NCI-H69 (cell line): ENCODE data around the gene C20orf204.
"Not testable (repeated sequence)": the region's sequence is repeated elsewhere in the genome, so short reads cannot be mapped to it uniquely, and the experiment has no call there.

Experiments used
- DNase-seq: peaks from one replicate; lab custom pipeline; 2025; lab: John Stamatoyannopoulos, UW

C20orf204 gene

DNA sequence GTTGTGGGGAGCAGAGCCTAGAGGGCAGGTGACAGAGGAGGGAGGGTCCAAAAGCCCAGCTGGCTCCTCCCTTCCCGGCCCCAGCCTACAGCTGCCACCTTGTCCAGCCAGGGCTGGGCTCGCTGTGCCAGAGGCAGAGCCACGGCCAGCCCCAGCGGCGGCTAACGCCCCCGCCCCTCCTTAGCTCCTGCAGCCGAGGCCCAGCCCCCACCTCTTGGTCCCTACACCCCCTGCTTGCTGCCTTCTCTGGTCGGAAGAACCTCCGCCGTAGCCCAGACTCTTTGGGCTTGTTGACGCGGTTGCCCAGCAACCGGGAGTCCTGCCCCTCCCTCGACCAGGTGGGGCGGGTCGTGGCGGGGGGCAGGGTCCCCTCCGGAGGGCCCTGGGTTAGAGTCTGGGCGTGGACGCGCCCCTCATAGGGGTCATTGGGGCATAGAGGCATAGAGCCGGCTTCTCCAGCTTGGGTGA, 48.7 kb downstream of the C20orf204 start:
- peak; percentile 53 for DNase-seq

DNA sequence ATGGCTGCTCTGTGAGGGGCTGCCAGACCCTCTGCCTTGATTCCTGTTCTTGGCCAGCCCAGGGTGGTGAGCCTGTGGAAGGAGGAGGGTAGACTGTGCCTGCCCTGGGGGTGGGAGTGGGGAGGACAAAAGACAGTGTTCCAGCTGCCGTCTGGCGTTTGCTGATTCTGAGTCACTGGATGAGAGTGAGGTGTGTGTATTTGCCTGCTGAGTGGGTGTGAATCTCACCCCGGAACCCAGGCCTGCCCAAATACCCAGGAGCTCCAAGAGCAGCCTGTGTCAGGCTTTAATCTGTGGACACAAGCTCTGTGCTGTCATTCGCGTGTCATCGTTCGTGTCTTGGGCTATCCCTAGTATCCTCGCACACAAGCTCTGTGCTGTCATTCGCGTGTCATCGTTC, 50.8 kb downstream of the C20orf204 start:
- DNase-seq, result peak; percentile 27

DNA sequence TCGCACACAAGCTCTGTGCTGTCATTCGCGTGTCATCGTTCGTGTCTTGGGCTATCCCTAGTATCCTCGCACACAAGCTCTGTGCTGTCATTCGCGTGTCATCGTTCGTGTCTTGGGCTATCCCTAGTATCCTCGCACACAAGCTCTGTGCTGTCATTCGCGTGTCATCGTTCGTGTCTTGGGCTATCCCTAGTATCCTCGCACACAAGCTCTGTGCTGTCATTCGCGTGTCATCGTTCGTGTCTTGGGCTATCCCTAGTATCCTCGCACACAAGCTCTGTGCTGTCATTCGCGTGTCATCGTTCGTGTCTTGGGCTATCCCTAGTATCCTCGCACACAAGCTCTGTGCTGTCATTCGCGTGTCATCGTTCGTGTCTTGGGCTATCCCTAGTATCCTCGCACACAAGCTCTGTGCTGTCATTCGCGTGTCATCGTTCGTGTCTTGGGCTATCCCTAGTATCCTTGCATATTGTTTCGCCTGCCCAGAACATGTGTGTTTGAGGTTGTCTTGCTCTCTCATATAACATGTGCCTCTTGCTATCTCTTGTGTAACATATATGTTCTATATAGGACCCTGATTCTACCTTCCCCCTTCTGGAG, 51.3 kb downstream of the C20orf204 start:
- not testable (repeated sequence) for DNase-seq

DNA sequence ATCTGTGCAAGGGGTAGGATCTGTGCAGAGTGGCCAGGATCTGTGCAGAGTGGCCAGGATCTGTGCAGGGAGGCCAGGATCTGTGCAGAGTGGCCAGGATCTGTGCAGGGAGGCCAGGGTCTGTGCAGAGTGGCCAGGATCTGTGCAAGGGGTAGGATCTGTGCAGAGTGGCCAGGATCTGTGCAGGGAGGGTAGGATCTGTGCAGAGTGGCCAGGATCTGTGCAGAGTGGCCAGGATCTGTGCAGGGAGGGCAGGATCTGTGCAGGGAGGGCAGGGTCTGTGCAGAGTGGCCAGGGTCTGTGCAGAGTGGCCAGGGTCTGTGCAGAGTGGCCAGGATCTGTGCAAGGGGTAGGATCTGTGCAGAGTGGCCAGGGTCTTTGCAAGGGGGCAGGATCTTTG, 52.6 kb downstream of the C20orf204 start:
- DNase-seq, result not testable (repeated sequence)
